Activated CD8-positive, alpha-beta memory T cell treated with anti-CD3 and anti-CD28 coated beads for 36 hours (primary cell): ENCODE data around the gene ETDB. TPM values are rescaled to one million over a fixed set of nuclear protein-coding genes. Genes with fewer than 3 reads are reported as not detected.

ENCODE experiments used
- total RNA-seq, 2 experiments: library from RNA; stranded (reverse); gene quantifications; one replicate each; pipeline ENCODE4 v1.2.3, GENCODE V29; 2021

ETDB gene
- total RNA-seq, 2 experiments from 2014 or later, result not detected

Other genes with a start within 250 kb of the ETDB start
- gene MOSPD1, start 205.3 kb downstream of the ETDB start, total RNA-seq, result 10 to 100 TPM; 19.4 to 20.0 TPM
- gene SMIM10, start 129.5 kb downstream of the ETDB start, total RNA-seq, result 1 to 10 TPM; 1.2 to 2.1 TPM
- 1 to 10 TPM in 1 of 2 experiments, under 1 TPM in 1; 0.61 to 1.2 TPM for gene RTL8B, start 98.0 kb downstream of the ETDB start, total RNA-seq
- 10 to 100 TPM; 33.1 to 34.9 TPM for gene RTL8C, start 88.2 kb downstream of the ETDB start, total RNA-seq
- gene RTL8A, start 68.4 kb downstream of the ETDB start, total RNA-seq, result 1 to 10 TPM; 8.8 to 9.4 TPM
- under 1 TPM; 0.11 to 0.15 TPM for gene SMIM10L2B, start 21.8 kb downstream of the ETDB start, total RNA-seq
- not detected for gene CT55, start 50.9 kb upstream of the ETDB start, total RNA-seq
- gene ETDA, start 131.5 kb upstream of the ETDB start, total RNA-seq, result not detected
- gene ETDC, start 189.0 kb upstream of the ETDB start, total RNA-seq, result not detected
- gene ZNF75D, start 223.6 kb upstream of the ETDB start, total RNA-seq, result 1 to 10 TPM; 4.6 to 5.1 TPM
- 1 to 10 TPM; 1.1 to 1.2 TPM for gene ZNF449, start 224.3 kb upstream of the ETDB start, total RNA-seq